RWPE1 (cell line): Measurements from ENCODE around the gene PPTC7.
A peak's percentile ranks its signal among the peaks of the same experiment; 100 is the strongest.
"Not testable (repeated sequence)": the region's sequence is repeated elsewhere in the genome, so short reads cannot be mapped to it uniquely, and the experiment has no call there.

Experiments used
- CTCF ChIA-PET: fragments of 350-600 bp; sonication (Branson Sonifier 250); formaldehyde crosslinking; extraction: SDS; loops from one replicate; lab custom pipeline; 2021; lab: Yijun Ruan, JAX
- POLR2A ChIA-PET: fragments of 400-600 bp; formaldehyde crosslinking; extraction: SDS; loops from one replicate; lab custom pipeline; 2020; ENCODE audit warnings: antibody characterized with exemption; ENCODE audit not compliant: low non-redundant PET; lab: Yijun Ruan, JAX
- DNase-seq: peaks from one replicate; pipeline ENCODE4 v3.0.0; 2012; ENCODE audit warnings: low spot score
- H3K27ac ChIP-seq: fragments of 450-650 bp; 2 replicates; pipeline ENCODE4 v1.5.1; 2017
- CTCF ChIP-seq: fragments of 450-650 bp; conservative IDR thresholded peaks from 2 replicates; pipeline ENCODE4 v1.5.1; 2017; ENCODE audit warnings: low read depth, mild to moderate bottlenecking

PPTC7 gene

DNA sequence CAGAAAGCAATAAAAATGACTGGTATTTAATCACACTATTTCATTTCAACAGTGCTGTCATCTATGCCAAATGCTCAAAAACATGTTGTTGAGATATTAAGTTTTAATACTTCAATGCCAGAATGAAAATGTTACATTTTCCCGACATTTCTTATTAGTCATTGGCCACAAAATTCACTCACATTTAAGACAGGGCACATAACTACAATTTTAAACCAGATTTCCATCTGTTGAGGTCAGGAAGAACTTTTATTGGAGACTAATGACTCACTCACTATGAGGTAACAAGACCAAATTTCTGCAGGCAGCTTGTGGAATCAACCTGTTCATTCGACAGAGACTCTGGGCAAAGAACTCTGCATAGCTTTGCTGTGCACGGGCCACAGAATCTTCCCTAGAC lies 36.8 kb downstream of the PPTC7 start:
- CTCF ChIA-PET = no interaction called here
- POLR2A ChIA-PET = no interaction called here
- H3K27ac ChIP-seq = peak overlapping the region; percentile 100
- DNase-seq = peak; percentile 67
- no peak for TF ChIP-seq CTCF

- ChIA-PET CTCF (no interaction called here), POLR2A (no interaction called here)
- no peak for TF ChIP-seq CTCF
- peak overlapping the region; percentile 100 for H3K27ac ChIP-seq
- no peak for DNase-seq
These were observed 37.3 kb downstream of the PPTC7 start for GRCh38 chr12:110545812-110546211.

GRCh38 chr12:110545259-110545658 lies 37.9 kb downstream of the PPTC7 start:
- POLR2A ChIA-PET, CTCF ChIA-PET: not testable (repeated sequence)
- peak; percentile 69 for DNase-seq
- H3K27ac ChIP-seq = peak overlapping the region; percentile 100

DNA sequence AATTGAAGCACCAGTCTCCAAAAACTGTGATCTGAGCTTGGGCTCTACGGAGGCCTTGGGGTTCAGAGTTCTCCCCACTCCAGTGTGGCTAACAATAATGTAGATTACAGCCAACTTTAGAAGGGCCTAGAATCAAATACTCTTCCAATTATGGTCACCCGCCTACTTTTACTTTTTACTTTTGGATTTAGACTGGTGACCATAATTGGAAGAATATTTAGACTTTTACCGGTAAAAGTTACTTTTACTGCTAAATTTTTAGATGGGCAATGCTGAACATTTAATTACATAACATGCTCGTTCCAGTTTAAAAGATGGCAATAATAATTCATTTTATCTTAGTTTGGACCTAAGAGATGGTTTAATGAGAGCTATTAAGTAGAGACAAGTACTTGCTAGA lies 39.2 kb downstream of the PPTC7 start:
- ChIA-PET POLR2A (no interaction called here), CTCF (interaction anchor here (0.6 to 0.9 kb wide), 2 partner anchors 22 to 93 kb away, joined by 3 to 5 read pairs; no protein-coding TSS in a partner anchor)
- H3K27ac ChIP-seq = peak overlapping the region; percentile 100
- no peak for TF ChIP-seq CTCF
- DNase-seq = no peak

DNA sequence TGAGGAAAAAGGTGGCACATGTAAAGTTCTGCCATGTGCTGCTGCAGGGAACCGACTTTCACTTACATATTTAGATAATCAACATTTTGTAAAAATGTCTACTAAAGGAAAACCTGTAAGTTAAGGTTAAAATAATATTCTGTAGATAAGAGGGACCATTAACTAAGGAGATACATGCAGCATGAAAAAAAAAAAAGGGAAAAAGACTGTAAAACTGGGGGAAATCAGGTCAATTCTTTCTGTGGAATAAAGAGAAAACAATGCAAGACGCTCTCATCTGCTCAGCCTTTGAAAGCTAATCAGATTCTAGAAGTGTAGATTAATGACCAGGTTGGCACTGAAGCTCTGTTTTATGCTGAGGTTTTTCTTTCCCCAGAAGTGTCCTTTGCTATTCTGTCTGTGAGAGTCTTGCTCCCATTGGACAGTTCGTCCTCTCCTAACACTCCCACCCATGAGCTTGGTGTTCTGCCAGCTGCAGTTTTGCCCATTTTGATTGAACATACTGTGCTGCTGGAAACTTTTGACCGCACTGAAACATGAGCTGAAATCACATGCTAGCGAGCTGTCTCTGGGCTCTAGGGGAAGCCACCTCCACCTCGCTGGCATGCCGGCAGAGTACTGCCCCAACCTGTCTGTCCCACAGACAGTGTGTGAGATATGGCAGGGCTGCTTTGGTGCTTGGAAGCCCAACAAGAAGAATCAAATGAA lies 39.7 kb downstream of the PPTC7 start:
- POLR2A ChIA-PET = no interaction called here

GRCh38 chr12:110540048-110540447 lies 43.1 kb downstream of the PPTC7 start:
- peak overlapping the region; percentile 100 for H3K27ac ChIP-seq
- CTCF ChIA-PET = interaction anchor here (0.6 kb wide), 1 partner anchor 538 kb away, joined by 3 read pairs; no protein-coding TSS in a partner anchor
- DNase-seq = no peak
- no peak for TF ChIP-seq CTCF
- POLR2A ChIA-PET = no interaction called here

More for the DNA sequence above, 39.7 kb downstream of the PPTC7 start:
- H3K27ac ChIP-seq = peak overlapping the region; percentile 100
- CTCF ChIA-PET = interaction anchor here (0.6 to 0.9 kb wide), 2 partner anchors 23 to 93 kb away, joined by 3 to 5 read pairs; no protein-coding TSS in a partner anchor
- TF ChIP-seq CTCF = no peak
- peak; percentile 72 for DNase-seq
